HG03354 (cell line): Measurements from ENCODE around the gene NDUFS4.
A peak's percentile ranks its signal among the peaks of the same experiment; 100 is the strongest.
"Not testable (repeated sequence)": the region's sequence is repeated elsewhere in the genome, so short reads cannot be mapped to it uniquely, and the experiment has no call there.

ENCODE experiments used
- ATAC-seq: cut with Tn5 transposase; IDR thresholded peaks from one replicate; pipeline ENCODE4 v1.9.1; 2021; ENCODE audit warnings: mild to moderate bottlenecking; ENCODE audit not compliant: unreplicated experiment, poor library complexity, severe bottlenecking

The NDUFS4 gene

GRCh38 chr5:53560506-53561191, at the start of gene NDUFS4:
TSS of gene NDUFS4 (plus strand) at chr5:53560639. CDS start at chr5:53560663, 24 bp downstream.
- peak; percentile 94 for ATAC-seq

GRCh38 chr5:53512539-53512938, 47.9 kb upstream of the NDUFS4 start:
- ATAC-seq: no peak

GRCh38 chr5:53515988-53516387, 44.5 kb upstream of the NDUFS4 start:
- ATAC-seq: no peak

GRCh38 chr5:53520813-53521212, 39.6 kb upstream of the NDUFS4 start:
- ATAC-seq: no peak

- no peak for ATAC-seq
Observed at GRCh38 chr5:53537711-53538110, 22.7 kb upstream of the NDUFS4 start.

GRCh38 chr5:53540739-53541138, 19.7 kb upstream of the NDUFS4 start:
- not testable (repeated sequence) for ATAC-seq

GRCh38 chr5:53541859-53542258, 18.6 kb upstream of the NDUFS4 start:
- no peak for ATAC-seq

GRCh38 chr5:53542926-53543325, 17.5 kb upstream of the NDUFS4 start:
- no peak for ATAC-seq

GRCh38 chr5:53543401-53543800, 17.0 kb upstream of the NDUFS4 start:
- no peak for ATAC-seq

GRCh38 chr5:53545744-53546143, 14.7 kb upstream of the NDUFS4 start:
- ATAC-seq: no peak

- ATAC-seq: no peak
Observed at GRCh38 chr5:53547226-53547625, 13.2 kb upstream of the NDUFS4 start.

- ATAC-seq: not testable (repeated sequence)
Observed at GRCh38 chr5:53548501-53548900, 11.9 kb upstream of the NDUFS4 start.

GRCh38 chr5:53549792-53550191, 10.6 kb upstream of the NDUFS4 start:
- ATAC-seq: no peak

- ATAC-seq: no peak
Observed at GRCh38 chr5:53552561-53552960, 7.9 kb upstream of the NDUFS4 start.

GRCh38 chr5:53554444-53554843, 6.0 kb upstream of the NDUFS4 start:
- no peak for ATAC-seq

GRCh38 chr5:53555160-53555559, 5.3 kb upstream of the NDUFS4 start:
- ATAC-seq: no peak

GRCh38 chr5:53556001-53556400, 4.4 kb upstream of the NDUFS4 start:
- no peak for ATAC-seq

GRCh38 chr5:53557386-53557785, 3.1 kb upstream of the NDUFS4 start:
- ATAC-seq: no peak

GRCh38 chr5:53558966-53559365, 1.5 kb upstream of the NDUFS4 start:
- ATAC-seq: no peak

GRCh38 chr5:53560028-53560427, 411 bp upstream of the NDUFS4 start:
- peak; percentile 13 for ATAC-seq

- no peak for ATAC-seq
Observed at GRCh38 chr5:53568401-53568800, 8.0 kb downstream of the NDUFS4 start.

GRCh38 chr5:53568871-53569270, 8.4 kb downstream of the NDUFS4 start:
- no peak for ATAC-seq
